ENCODE measurements around the gene MEGF9. TPM values are rescaled to one million over a fixed set of nuclear protein-coding genes. Genes with fewer than 3 reads are reported as not detected.

The MEGF9 gene
- polyA plus RNA-seq, 1 of the 3 experiments (the other 2 are of a cell fraction) = 1.8 TPM

DNA sequence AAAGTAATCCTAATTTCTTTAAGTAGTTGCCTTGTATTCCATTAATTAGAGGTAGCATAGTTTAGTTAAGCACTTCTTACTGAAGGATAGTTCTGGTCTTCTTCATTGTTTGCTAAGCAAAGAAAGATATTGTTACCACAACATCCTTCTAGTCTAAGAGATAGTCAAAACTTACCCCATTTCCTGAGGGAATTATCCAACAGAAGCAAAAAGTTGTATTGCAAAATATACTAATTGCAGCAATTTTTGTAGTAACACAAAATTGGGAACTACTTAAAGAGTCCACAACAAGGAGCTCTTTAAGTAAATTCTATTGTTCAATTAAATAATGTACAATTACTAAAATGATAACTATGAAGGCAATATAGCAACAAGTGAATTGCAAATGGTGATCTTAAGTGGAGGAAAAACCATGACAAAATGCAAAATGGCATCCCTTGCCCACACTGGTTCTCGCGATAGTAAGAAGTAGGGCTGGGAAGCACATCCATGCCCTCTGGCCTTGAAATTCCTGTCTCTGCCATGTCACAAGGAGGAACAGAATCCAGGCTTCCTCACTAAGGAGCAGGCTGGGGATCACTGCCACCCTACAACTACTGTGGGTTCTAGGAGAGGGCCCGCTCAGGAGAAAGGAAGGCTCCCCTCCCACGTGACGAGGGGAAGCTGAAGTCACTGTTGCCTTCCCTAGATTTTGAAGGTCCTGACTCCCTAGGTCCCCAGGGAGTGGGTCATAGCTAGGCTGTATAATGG, 23.3 kb upstream of the MEGF9 start:
- no peak overlapping the region for H2AFZ ChIP-seq (ENCODE audit: low read depth)
- H3K4me2 ChIP-seq = no peak overlapping the region
- H3K27ac ChIP-seq (ENCODE audit: low read depth in 2 of 2, low read length in 1 of 2) = no peak overlapping the region
- no peaks in the 10 kb centered on the region for H3K79me2 ChIP-seq (ENCODE audit: insufficient read depth)
- DNase-seq = no peak
- H3K36me3 ChIP-seq (replicated peaks in 1 of 2; ENCODE audit: control insufficient read depth in 1 of 2, insufficient read depth in 2 of 2, low read length in 1 of 2) = no peaks in the 10 kb centered on the region
- no peaks in the 10 kb centered on the region for H3K9me3 ChIP-seq
- POLR2A ChIA-PET = no interaction called here
- no peaks in the 10 kb centered on the region for H4K20me1 ChIP-seq (ENCODE audit: insufficient read depth)
- 96% methylated on average over 5 of the region's 5 CpGs for WGBS (ENCODE audit: low lambda C conversion rate)
- no peak overlapping the region for H3K9ac ChIP-seq
- no peaks in the 10 kb centered on the region for H3K27me3 ChIP-seq (ENCODE audit: insufficient read depth)
- H3K4me1 ChIP-seq (ENCODE audit: control insufficient read depth in 1 of 2, insufficient read depth in 2 of 2, low read depth in 1 of 2, low read length in 1 of 2) = peaks cover 0 to 7% of the 10 kb centered on the region in 2 experiments; a peak in 1 of 4 replicates
- H3K9me2 ChIP-seq = no peaks in the 10 kb centered on the region
- no peak overlapping the region for H3K4me3 ChIP-seq (ENCODE audit: low read depth in 2 of 2, low read length in 1 of 2)
- no peak for TF ChIP-seq USF2 (IDR thresholded peaks at IDR 0.05; ENCODE audit: borderline replicate concordance, low read depth, low read length)
- TF ChIP-seq, protein P1, sequence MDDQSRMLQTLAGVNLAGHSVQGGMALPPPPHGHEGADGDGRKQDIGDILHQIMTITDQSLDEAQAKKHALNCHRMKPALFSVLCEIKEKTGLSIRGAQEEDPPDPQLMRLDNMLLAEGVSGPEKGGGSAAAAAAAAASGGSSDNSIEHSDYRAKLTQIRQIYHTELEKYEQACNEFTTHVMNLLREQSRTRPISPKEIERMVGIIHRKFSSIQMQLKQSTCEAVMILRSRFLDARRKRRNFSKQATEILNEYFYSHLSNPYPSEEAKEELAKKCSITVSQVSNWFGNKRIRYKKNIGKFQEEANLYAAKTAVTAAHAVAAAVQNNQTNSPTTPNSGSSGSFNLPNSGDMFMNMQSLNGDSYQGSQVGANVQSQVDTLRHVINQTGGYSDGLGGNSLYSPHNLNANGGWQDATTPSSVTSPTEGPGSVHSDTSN (IDR thresholded peaks at IDR 0.05) = no peak
- TF ChIP-seq FOXJ3 (CRISPR knock-in tag; IDR thresholded peaks at IDR 0.05) = no peak
- no peak for TF ChIP-seq TCF12 (IDR thresholded peaks at IDR 0.05)
- no peak for TF ChIP-seq MXI1 (IDR thresholded peaks at IDR 0.05; ENCODE audit: low read depth, low read length)
- TF ChIP-seq FOSL2 (IDR thresholded peaks at IDR 0.05; ENCODE audit: borderline replicate concordance, low read depth) = no peak
- TF ChIP-seq RXRA (IDR thresholded peaks at IDR 0.05; ENCODE audit: borderline replicate concordance, low read depth) = no peak
- TF ChIP-seq YY1 (IDR thresholded peaks at IDR 0.05; ENCODE audit: low read depth) = no peak
- no peak for TF ChIP-seq RCOR1 (IDR thresholded peaks at IDR 0.05; ENCODE audit: low read length)
- TF ChIP-seq EP300 (IDR thresholded peaks at IDR 0.05; ENCODE audit: borderline replicate concordance in 1 of 2, low read depth in 1 of 2, low read length in 1 of 2) = no peak
- TF ChIP-seq SIN3A (IDR thresholded peaks at IDR 0.05; ENCODE audit: borderline replicate concordance, low read depth, low read length) = no peak
- TF ChIP-seq EZH2phosphoT487 (IDR thresholded peaks at IDR 0.05; ENCODE audit: borderline replicate concordance, low read depth) = no peak
- no peak for TF ChIP-seq RAD21 (IDR thresholded peaks at IDR 0.05; ENCODE audit: low read length)
- CTCF ChIA-PET = no interaction called here
- H3F3A ChIP-seq (replicated peaks; ENCODE audit: insufficient read depth) = peaks cover 6% of the 10 kb centered on the region

- Histone ChIP-seq H3K9ac (no peak overlapping the region), H3K4me3 (ENCODE audit: low read depth in 2 of 2, low read length in 1 of 2) (no peak overlapping the region), H4K20me1 (ENCODE audit: insufficient read depth) (no peaks in the 10 kb centered on the region), H3K9me2 (no peaks in the 10 kb centered on the region), H3K79me2 (ENCODE audit: insufficient read depth) (no peaks in the 10 kb centered on the region), H2AFZ (ENCODE audit: low read depth) (no peak overlapping the region), H3K4me2 (no peak overlapping the region), H3K27ac (ENCODE audit: low read depth in 2 of 2, low read length in 1 of 2) (no peak overlapping the region), H3F3A (replicated peaks; ENCODE audit: insufficient read depth) (peaks cover 6% of the 10 kb centered on the region), H3K27me3 (ENCODE audit: insufficient read depth) (no peaks in the 10 kb centered on the region), H3K4me1 (ENCODE audit: control insufficient read depth in 1 of 2, insufficient read depth in 2 of 2, low read depth in 1 of 2, low read length in 1 of 2) (peaks cover 0 to 7% of the 10 kb centered on the region in 2 experiments; a peak in 1 of 4 replicates), H3K36me3 (replicated peaks in 1 of 2; ENCODE audit: control insufficient read depth in 1 of 2, insufficient read depth in 2 of 2, low read length in 1 of 2) (no peaks in the 10 kb centered on the region), H3K9me3 (no peaks in the 10 kb centered on the region)
- 85% methylated on average over 2 of the region's 2 CpGs for WGBS (ENCODE audit: low lambda C conversion rate)
- no peak for DNase-seq
- ChIA-PET POLR2A (no interaction called here), CTCF (interaction anchor here (1.1 to 2.6 kb wide), 2 partner anchors 17 to 117 kb away, joined by 3 to 9 read pairs; no protein-coding TSS in a partner anchor)
- TF ChIP-seq ELF1 (IDR thresholded peaks at IDR 0.05) (no peak), MAX (IDR thresholded peaks at IDR 0.05; ENCODE audit: low read depth) (no peak), NRF1 (IDR thresholded peaks at IDR 0.05; ENCODE audit: low read depth, low read length) (no peak), JUND (IDR thresholded peaks at IDR 0.05) (no peak), GABPA (IDR thresholded peaks at IDR 0.05; ENCODE audit: low read depth) (no peak), USF1 (IDR thresholded peaks at IDR 0.05; ENCODE audit: borderline replicate concordance, low read depth) (no peak), TEAD4 (IDR thresholded peaks at IDR 0.05; ENCODE audit: borderline replicate concordance, insufficient read depth) (no peak), TAF1 (IDR thresholded peaks at IDR 0.05; ENCODE audit: borderline replicate concordance, low read depth, low read length) (no peak), USF2 (IDR thresholded peaks at IDR 0.05; ENCODE audit: borderline replicate concordance, low read depth, low read length) (no peak), FOSL2 (IDR thresholded peaks at IDR 0.05; ENCODE audit: borderline replicate concordance, low read depth) (no peak), RFX5 (IDR thresholded peaks at IDR 0.05; ENCODE audit: low read length) (no peak)
- TF ChIP-seq, protein P1 (IDR thresholded peaks at IDR 0.05) = no peak
Observed at GRCh38 chr9:120736881-120737280, 22.6 kb upstream of the MEGF9 start.

Measured in SK-N-SH (cell line).